Mesothelial cell of epicardium (in vitro differentiated cells): ENCODE measurements around the gene CCDC179. TPM values are rescaled to one million over a fixed set of nuclear protein-coding genes. Genes with fewer than 3 reads are reported as not detected.

Experiments used
- DNase-seq, 2 experiments: peaks; one replicate each; pipeline ENCODE4 v3.0.0; 2021; ENCODE audit warnings: low spot score in 2 of 2; ENCODE audit not compliant: unreplicated experiment in 2 of 2
- H3K27ac Mint-ChIP-seq: 2 replicates; pipeline ENCODE4 v1.8.0; 2021; ENCODE audit warnings: mixed read lengths
- H3K27me3 Mint-ChIP-seq: 2 replicates; pipeline ENCODE4 v1.8.0; 2021; ENCODE audit warnings: low read depth, mixed read lengths
- H3K36me3 Mint-ChIP-seq: 2 replicates; pipeline ENCODE4 v1.8.0; 2021; ENCODE audit warnings: mixed read lengths
- H3K4me1 Mint-ChIP-seq: 2 replicates; pipeline ENCODE4 v1.8.0; 2021; ENCODE audit warnings: mixed read lengths
- H3K4me3 Mint-ChIP-seq: 2 replicates; pipeline ENCODE4 v1.8.0; 2021; ENCODE audit warnings: mild to moderate bottlenecking, moderate library complexity, mixed read lengths
- H3K9me3 Mint-ChIP-seq: 2 replicates; pipeline ENCODE4 v1.8.0; 2021; ENCODE audit warnings: mixed read lengths
- total RNA-seq: library from RNA; stranded (reverse); gene quantifications from 3 replicates; pipeline ENCODE4 v1.2.1, GENCODE V29; 2021
- TF ChIP-seq, protein P1 (sequence below): fragments of 200-600 bp; sonication (generic); IDR thresholded peaks from one replicate; pipeline ENCODE4 v1.5.0; 2021; ENCODE audit warnings: antibody characterized with exemption; ENCODE audit not compliant: unreplicated experiment

Gene CCDC179
- not detected in 3 replicates for total RNA-seq

GRCh38 chr11:22860241-22860640 lies at the start of gene CCDC179:
TSS of gene CCDC179 (minus strand) at chr11:22860474. CDS start at chr11:22860421, 53 bp downstream.
- Mint-ChIP-seq H3K36me3 (no peaks in the 10 kb centered on the region), H3K27ac (no peak within 1 kb of the TSS), H3K4me3 (no peak within 1 kb of the TSS), H3K27me3 (no peaks in the 10 kb centered on the region), H3K4me1 (no peaks in the 10 kb centered on the region), H3K9me3 (peaks cover 20% of the 10 kb centered on the region)
- DNase-seq, result no peak
- TF ChIP-seq, protein P1, sequence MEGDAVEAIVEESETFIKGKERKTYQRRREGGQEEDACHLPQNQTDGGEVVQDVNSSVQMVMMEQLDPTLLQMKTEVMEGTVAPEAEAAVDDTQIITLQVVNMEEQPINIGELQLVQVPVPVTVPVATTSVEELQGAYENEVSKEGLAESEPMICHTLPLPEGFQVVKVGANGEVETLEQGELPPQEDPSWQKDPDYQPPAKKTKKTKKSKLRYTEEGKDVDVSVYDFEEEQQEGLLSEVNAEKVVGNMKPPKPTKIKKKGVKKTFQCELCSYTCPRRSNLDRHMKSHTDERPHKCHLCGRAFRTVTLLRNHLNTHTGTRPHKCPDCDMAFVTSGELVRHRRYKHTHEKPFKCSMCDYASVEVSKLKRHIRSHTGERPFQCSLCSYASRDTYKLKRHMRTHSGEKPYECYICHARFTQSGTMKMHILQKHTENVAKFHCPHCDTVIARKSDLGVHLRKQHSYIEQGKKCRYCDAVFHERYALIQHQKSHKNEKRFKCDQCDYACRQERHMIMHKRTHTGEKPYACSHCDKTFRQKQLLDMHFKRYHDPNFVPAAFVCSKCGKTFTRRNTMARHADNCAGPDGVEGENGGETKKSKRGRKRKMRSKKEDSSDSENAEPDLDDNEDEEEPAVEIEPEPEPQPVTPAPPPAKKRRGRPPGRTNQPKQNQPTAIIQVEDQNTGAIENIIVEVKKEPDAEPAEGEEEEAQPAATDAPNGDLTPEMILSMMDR, result no peak

DNA sequence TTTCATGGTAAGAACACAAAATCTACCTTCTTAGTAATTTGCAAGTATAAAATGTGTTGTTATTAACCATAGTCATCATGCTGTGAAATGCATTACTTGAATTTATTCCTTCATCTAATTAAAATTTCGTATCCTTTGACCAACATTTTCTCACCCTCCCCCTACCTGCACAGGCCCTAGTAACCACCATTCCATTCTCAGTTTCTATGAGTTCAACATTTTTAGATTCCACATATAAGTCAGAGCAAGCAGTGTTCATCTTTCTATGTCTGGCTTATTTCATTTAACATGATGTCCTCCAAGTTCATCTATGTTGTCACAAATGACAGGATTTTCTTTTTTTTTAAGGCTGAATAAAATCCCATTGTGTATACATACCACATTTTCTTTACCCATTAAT lies 43.5 kb upstream of the CCDC179 start:
- no peak for DNase-seq
- TF ChIP-seq, protein P1, result no peak
- Mint-ChIP-seq H3K36me3 (no peaks in the 10 kb centered on the region), H3K27ac (no peak overlapping the region), H3K27me3 (no peaks in the 10 kb centered on the region), H3K4me1 (no peaks in the 10 kb centered on the region), H3K4me3 (no peak overlapping the region), H3K9me3 (peaks cover 8% of the 10 kb centered on the region)

GRCh38 chr11:22901603-22902002 lies 41.3 kb upstream of the CCDC179 start:
- Mint-ChIP-seq H3K4me3 (no peak overlapping the region), H3K27ac (no peak overlapping the region), H3K4me1 (no peaks in the 10 kb centered on the region), H3K36me3 (no peaks in the 10 kb centered on the region), H3K9me3 (peaks cover 2% of the 10 kb centered on the region), H3K27me3 (no peaks in the 10 kb centered on the region)
- TF ChIP-seq, protein P1, result no peak
- DNase-seq, result no peak

- Mint-ChIP-seq H3K9me3 (peaks cover 2% of the 10 kb centered on the region), H3K4me3 (no peak overlapping the region), H3K36me3 (no peaks in the 10 kb centered on the region), H3K4me1 (no peaks in the 10 kb centered on the region), H3K27ac (no peak overlapping the region), H3K27me3 (no peaks in the 10 kb centered on the region)
- TF ChIP-seq, protein P1, result no peak
- no peak for DNase-seq
Observed at GRCh38 chr11:22900764-22901486, 40.7 kb upstream of the CCDC179 start.

DNA sequence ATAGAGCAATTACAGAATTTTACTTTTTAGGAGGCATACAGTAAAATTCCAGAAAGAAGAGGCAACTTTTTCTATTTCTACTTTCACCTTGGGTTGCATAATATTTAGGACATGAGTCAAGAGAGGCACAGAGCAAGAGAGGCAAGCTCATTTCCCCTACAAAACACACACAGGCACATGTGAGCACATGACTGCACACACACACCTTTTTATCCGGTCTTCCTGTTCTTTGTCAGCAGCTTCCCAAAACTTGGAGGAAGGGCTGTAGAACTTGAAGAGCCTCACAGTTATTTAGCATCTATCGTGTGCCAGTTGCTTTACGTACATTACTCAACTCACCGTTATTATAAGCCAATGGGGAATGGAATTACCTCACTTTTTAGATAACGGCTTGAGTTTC lies 37.8 kb upstream of the CCDC179 start:
- Mint-ChIP-seq H3K27ac (no peak overlapping the region), H3K9me3 (peaks cover 18% of the 10 kb centered on the region), H3K36me3 (no peaks in the 10 kb centered on the region), H3K27me3 (no peaks in the 10 kb centered on the region), H3K4me1 (no peaks in the 10 kb centered on the region), H3K4me3 (no peak overlapping the region)
- TF ChIP-seq, protein P1, result no peak
- no peak for DNase-seq
